WTC11 (cell line): ENCODE results near the gene NDUFS4. TPM values are rescaled to one million over a fixed set of nuclear protein-coding genes. Genes with fewer than 3 reads are reported as not detected.

Source experiments
- ATAC-seq: fragments of 200-7000 bp; cut with Tn5 transposase; 2 replicates; pipeline ENCODE4 v1.10.0; 2021; ENCODE audit warnings: mild to moderate bottlenecking, moderate library complexity
- CTCF ChIA-PET: fragments of 300-600 bp; sonication (Branson Sonifier 250); formaldehyde crosslinking; loops from one replicate; lab custom pipeline; 2021; ENCODE audit warnings: antibody characterized with exemption; lab: Charles Lee
- POLR2A ChIA-PET: fragments of 350-600 bp; sonication (Branson Sonifier 250); formaldehyde crosslinking; loops from one replicate; lab custom pipeline; 2021; ENCODE audit warnings: antibody characterized with exemption; lab: Charles Lee
- DNase-seq: peaks from one replicate; pipeline ENCODE4 v3.0.0; 2021; ENCODE audit warnings: low spot score
- H3K27ac Mint-ChIP-seq: 2 replicates; pipeline ENCODE4 v1.8.0; 2021; ENCODE audit warnings: mixed read lengths
- H3K27me3 Mint-ChIP-seq: 2 replicates; pipeline ENCODE4 v1.8.0; 2021; ENCODE audit warnings: low read depth, mild to moderate bottlenecking, moderate library complexity, mixed read lengths
- H3K36me3 Mint-ChIP-seq: 2 replicates; pipeline ENCODE4 v1.8.0; 2021; ENCODE audit warnings: mixed read lengths
- H3K4me1 Mint-ChIP-seq: 2 replicates; pipeline ENCODE4 v1.8.0; 2022; ENCODE audit warnings: mixed read lengths
- H3K4me3 Mint-ChIP-seq: 2 replicates; pipeline ENCODE4 v1.8.0; 2021; ENCODE audit warnings: mild to moderate bottlenecking, moderate library complexity, mixed read lengths
- H3K9me3 Mint-ChIP-seq: 2 replicates; pipeline ENCODE4 v1.8.0; 2021; ENCODE audit warnings: mixed read lengths
- EMX1 ChIP-seq: fragments of 250-450 bp; sonication (Bioruptor Pico); IDR thresholded peaks from 2 replicates; pipeline ENCODE4 v1.8.0; 2021; ENCODE audit warnings: mild to moderate bottlenecking
- FOXP1 ChIP-seq: sonication (generic); formaldehyde crosslinking; IDR thresholded peaks from 2 replicates; pipeline ENCODE4 v1.8.0; 2022; ENCODE audit warnings: missing genetic modification reagents, mild to moderate bottlenecking, moderate library complexity, borderline replicate concordance
- FOXP4 ChIP-seq: sonication (generic); formaldehyde crosslinking; IDR thresholded peaks from 2 replicates; pipeline ENCODE4 v1.8.0; 2022; ENCODE audit warnings: mild to moderate bottlenecking, missing genetic modification reagents
- PRRX2 ChIP-seq: fragments of 250-450 bp; sonication (Bioruptor Pico); IDR thresholded peaks from 2 replicates; pipeline ENCODE4 v1.8.0; 2021; ENCODE audit warnings: mild to moderate bottlenecking
- SMAD3 ChIP-seq: sonication (generic); formaldehyde crosslinking; IDR thresholded peaks from 2 replicates; pipeline ENCODE4 v1.8.0; 2022; ENCODE audit warnings: missing genetic modification reagents, mild to moderate bottlenecking, borderline replicate concordance
- SMAD4 ChIP-seq: sonication (generic); formaldehyde crosslinking; IDR thresholded peaks from 2 replicates; pipeline ENCODE4 v1.8.0; 2022; ENCODE audit warnings: mild to moderate bottlenecking, missing genetic modification reagents
- TEAD4 ChIP-seq: sonication (generic); formaldehyde crosslinking; IDR thresholded peaks from 2 replicates; pipeline ENCODE4 v1.8.0; 2022; ENCODE audit warnings: mild to moderate bottlenecking, missing genetic modification reagents
- ZBTB21 ChIP-seq: sonication (generic); formaldehyde crosslinking; IDR thresholded peaks from 2 replicates; pipeline ENCODE4 v1.8.1; 2023; ENCODE audit warnings: mild to moderate bottlenecking, missing genetic modification reagents, borderline replicate concordance
- ZNF396 ChIP-seq: fragments of 250-450 bp; sonication (Bioruptor Pico); IDR thresholded peaks from 2 replicates; pipeline ENCODE4 v1.8.0; 2021; ENCODE audit warnings: mild to moderate bottlenecking, moderate library complexity, borderline replicate concordance
- ZNF425 ChIP-seq: fragments of 250-450 bp; sonication (Bioruptor Pico); conservative IDR thresholded peaks from 2 replicates; pipeline ENCODE4 v1.9.0; 2021; ENCODE audit warnings: mild to moderate bottlenecking
- total RNA-seq: library from RNA; stranded (reverse); gene quantifications from 3 replicates; pipeline ENCODE4 v1.2.3, GENCODE V29; 2021
- TF ChIP-seq, protein P1 (sequence below): sonication (generic); formaldehyde crosslinking; IDR thresholded peaks from 2 replicates; pipeline ENCODE4 v1.8.0; 2023; ENCODE audit warnings: missing genetic modification reagents, mild to moderate bottlenecking, borderline replicate concordance
- TF ChIP-seq, protein P2 (sequence below): sonication (generic); formaldehyde crosslinking; IDR thresholded peaks from 2 replicates; pipeline ENCODE4 v1.8.1; 2023; ENCODE audit warnings: mild to moderate bottlenecking, missing genetic modification reagents, moderate library complexity
- TF ChIP-seq, protein P3 (sequence below): sonication (generic); formaldehyde crosslinking; IDR thresholded peaks from 2 replicates; pipeline ENCODE4 v1.8.1; 2023; ENCODE audit warnings: mild to moderate bottlenecking, moderate library complexity, missing genetic modification reagents

NDUFS4 gene
- total RNA-seq, 1 experiment from 2014 or later: 68.5 TPM

- CTCF ChIA-PET: interaction anchor here (1.2 kb wide), 1 partner anchor 653 kb away, joined by 3 read pairs; no protein-coding TSS in a partner anchor
- no peak overlapping the region for H3K27ac Mint-ChIP-seq
These were observed 15.4 kb downstream of the NDUFS4 start for GRCh38 chr5:53575831-53576230.

GRCh38 chr5:53576674-53577073 lies 16.2 kb downstream of the NDUFS4 start:
- ATAC-seq (no peak), DNase-seq (no peak)
- CTCF ChIA-PET: no interaction called here
- no peaks in the 10 kb centered on the region for H3K36me3 Mint-ChIP-seq
- H3K27me3 Mint-ChIP-seq: no peaks in the 10 kb centered on the region
- H3K9me3 Mint-ChIP-seq: no peaks in the 10 kb centered on the region
- H3K4me3 Mint-ChIP-seq: no peak overlapping the region
- H3K27ac Mint-ChIP-seq: no peak overlapping the region
- POLR2A ChIA-PET: no interaction called here
- no peak for TF ChIP-seq EMX1 (CRISPR knock-in tag)
- H3K4me1 Mint-ChIP-seq: peaks cover 13% of the 10 kb centered on the region

More at GRCh38 chr5:53575831-53576230, 15.4 kb downstream of the NDUFS4 start:
- Mint-ChIP-seq H3K9me3 (no peaks in the 10 kb centered on the region), H3K4me1 (peaks cover 13% of the 10 kb centered on the region), H3K36me3 (no peaks in the 10 kb centered on the region), H3K27me3 (no peaks in the 10 kb centered on the region), H3K4me3 (no peak overlapping the region)
- no peak for DNase-seq
- POLR2A ChIA-PET: no interaction called here
- TF ChIP-seq FOXP4 (CRISPR knock-in tag): no peak
- TF ChIP-seq PRRX2 (CRISPR knock-in tag): no peak
- TF ChIP-seq, protein P1, sequence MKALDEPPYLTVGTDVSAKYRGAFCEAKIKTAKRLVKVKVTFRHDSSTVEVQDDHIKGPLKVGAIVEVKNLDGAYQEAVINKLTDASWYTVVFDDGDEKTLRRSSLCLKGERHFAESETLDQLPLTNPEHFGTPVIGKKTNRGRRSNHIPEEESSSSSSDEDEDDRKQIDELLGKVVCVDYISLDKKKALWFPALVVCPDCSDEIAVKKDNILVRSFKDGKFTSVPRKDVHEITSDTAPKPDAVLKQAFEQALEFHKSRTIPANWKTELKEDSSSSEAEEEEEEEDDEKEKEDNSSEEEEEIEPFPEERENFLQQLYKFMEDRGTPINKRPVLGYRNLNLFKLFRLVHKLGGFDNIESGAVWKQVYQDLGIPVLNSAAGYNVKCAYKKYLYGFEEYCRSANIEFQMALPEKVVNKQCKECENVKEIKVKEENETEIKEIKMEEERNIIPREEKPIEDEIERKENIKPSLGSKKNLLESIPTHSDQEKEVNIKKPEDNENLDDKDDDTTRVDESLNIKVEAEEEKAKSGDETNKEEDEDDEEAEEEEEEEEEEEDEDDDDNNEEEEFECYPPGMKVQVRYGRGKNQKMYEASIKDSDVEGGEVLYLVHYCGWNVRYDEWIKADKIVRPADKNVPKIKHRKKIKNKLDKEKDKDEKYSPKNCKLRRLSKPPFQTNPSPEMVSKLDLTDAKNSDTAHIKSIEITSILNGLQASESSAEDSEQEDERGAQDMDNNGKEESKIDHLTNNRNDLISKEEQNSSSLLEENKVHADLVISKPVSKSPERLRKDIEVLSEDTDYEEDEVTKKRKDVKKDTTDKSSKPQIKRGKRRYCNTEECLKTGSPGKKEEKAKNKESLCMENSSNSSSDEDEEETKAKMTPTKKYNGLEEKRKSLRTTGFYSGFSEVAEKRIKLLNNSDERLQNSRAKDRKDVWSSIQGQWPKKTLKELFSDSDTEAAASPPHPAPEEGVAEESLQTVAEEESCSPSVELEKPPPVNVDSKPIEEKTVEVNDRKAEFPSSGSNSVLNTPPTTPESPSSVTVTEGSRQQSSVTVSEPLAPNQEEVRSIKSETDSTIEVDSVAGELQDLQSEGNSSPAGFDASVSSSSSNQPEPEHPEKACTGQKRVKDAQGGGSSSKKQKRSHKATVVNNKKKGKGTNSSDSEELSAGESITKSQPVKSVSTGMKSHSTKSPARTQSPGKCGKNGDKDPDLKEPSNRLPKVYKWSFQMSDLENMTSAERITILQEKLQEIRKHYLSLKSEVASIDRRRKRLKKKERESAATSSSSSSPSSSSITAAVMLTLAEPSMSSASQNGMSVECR (CRISPR knock-in tag): no peak
- no peak for TF ChIP-seq SMAD3 (CRISPR knock-in tag)
- TF ChIP-seq FOXP1 (CRISPR knock-in tag): no peak
- TF ChIP-seq TEAD4 (CRISPR knock-in tag): no peak
- TF ChIP-seq ZNF396 (CRISPR knock-in tag): no peak
- TF ChIP-seq, protein P2, sequence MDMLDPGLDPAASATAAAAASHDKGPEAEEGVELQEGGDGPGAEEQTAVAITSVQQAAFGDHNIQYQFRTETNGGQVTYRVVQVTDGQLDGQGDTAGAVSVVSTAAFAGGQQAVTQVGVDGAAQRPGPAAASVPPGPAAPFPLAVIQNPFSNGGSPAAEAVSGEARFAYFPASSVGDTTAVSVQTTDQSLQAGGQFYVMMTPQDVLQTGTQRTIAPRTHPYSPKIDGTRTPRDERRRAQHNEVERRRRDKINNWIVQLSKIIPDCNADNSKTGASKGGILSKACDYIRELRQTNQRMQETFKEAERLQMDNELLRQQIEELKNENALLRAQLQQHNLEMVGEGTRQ (CRISPR knock-in tag): no peak
- no peak for ATAC-seq

- ChIA-PET POLR2A (no interaction called here), CTCF (no interaction called here)
- H3K36me3 Mint-ChIP-seq: no peaks in the 10 kb centered on the region
- no peak overlapping the region for H3K27ac Mint-ChIP-seq
- no peaks in the 10 kb centered on the region for H3K27me3 Mint-ChIP-seq
- TF ChIP-seq ZBTB21 (CRISPR knock-in tag) (no peak), ZNF425 (CRISPR knock-in tag) (no peak), SMAD4 (no peak), EMX1 (CRISPR knock-in tag) (no peak), ZNF396 (CRISPR knock-in tag) (no peak)
- TF ChIP-seq, protein P3, sequence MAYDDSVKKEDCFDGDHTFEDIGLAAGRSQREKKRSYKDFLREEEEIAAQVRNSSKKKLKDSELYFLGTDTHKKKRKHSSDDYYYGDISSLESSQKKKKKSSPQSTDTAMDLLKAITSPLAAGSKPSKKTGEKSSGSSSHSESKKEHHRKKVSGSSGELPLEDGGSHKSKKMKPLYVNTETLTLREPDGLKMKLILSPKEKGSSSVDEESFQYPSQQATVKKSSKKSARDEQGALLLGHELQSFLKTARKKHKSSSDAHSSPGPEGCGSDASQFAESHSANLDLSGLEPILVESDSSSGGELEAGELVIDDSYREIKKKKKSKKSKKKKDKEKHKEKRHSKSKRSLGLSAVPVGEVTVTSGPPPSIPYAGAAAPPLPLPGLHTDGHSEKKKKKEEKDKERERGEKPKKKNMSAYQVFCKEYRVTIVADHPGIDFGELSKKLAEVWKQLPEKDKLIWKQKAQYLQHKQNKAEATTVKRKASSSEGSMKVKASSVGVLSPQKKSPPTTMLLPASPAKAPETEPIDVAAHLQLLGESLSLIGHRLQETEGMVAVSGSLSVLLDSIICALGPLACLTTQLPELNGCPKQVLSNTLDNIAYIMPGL (CRISPR knock-in tag): no peak
- H3K4me1 Mint-ChIP-seq: peaks cover 12% of the 10 kb centered on the region
- DNase-seq (no peak), ATAC-seq (no peak)
- H3K9me3 Mint-ChIP-seq: no peaks in the 10 kb centered on the region
- no peak overlapping the region for H3K4me3 Mint-ChIP-seq
These were observed 18.4 kb downstream of the NDUFS4 start for GRCh38 chr5:53578854-53579253.
